Vagina (tissue), 2 donors: ENCODE data around the gene UBE2R2. TPM values are rescaled to one million over a fixed set of nuclear protein-coding genes. Genes with fewer than 3 reads are reported as not detected.
"Not testable (repeated sequence)": the region's sequence is repeated elsewhere in the genome, so short reads cannot be mapped to it uniquely, and the experiment has no call there.

ENCODE experiments used
- DNase-seq, 2 donors: peaks; one replicate each; pipeline ENCODE4 v3.0.0-alpha.2; 2017; ENCODE audit errors: extremely low spot score in 2 of 2
- H3K27ac ChIP-seq: fragments of 200-600 bp; sonication (generic); one replicate; pipeline ENCODE4 v1.5.1; 2019
- H3K27me3 ChIP-seq: fragments of 200-600 bp; sonication (generic); one replicate; pipeline ENCODE4 v1.5.1; 2019
- H3K36me3 ChIP-seq, 2 donors: fragments of 200-600 bp; sonication (generic); one replicate each; pipeline ENCODE4 v1.5.1; 2017 to 2019
- H3K4me1 ChIP-seq: fragments of 200-600 bp; sonication (generic); one replicate; pipeline ENCODE4 v1.5.1; 2019
- H3K4me3 ChIP-seq, 2 donors: fragments of 200-600 bp; sonication (generic); 1 replicate in 1 of 2; 2 replicates in 1 of 2; pipeline ENCODE4 v1.5.1; 2016 to 2019
- H3K9me3 ChIP-seq: fragments of 200-600 bp; sonication (generic); one replicate; pipeline ENCODE4 v1.5.1; 2019
- CTCF ChIP-seq, 3 experiments: fragments of 450-650 bp in 2 of 3; fragments of 200-600 bp in 1 of 3; sonication (generic) in 1 of 3; IDR thresholded peaks; one replicate each; pipeline ENCODE4 v1.5.1; 2017 to 2019; ENCODE audit warnings: antibody characterized with exemption in 3 of 3, mild to moderate bottlenecking in 2 of 3, moderate library complexity in 2 of 3
- POLR2A ChIP-seq, 2 donors: fragments of 450-650 bp; IDR thresholded peaks; one replicate each; pipeline ENCODE4 v1.6.1; 2017; ENCODE audit warnings: antibody characterized with exemption in 2 of 2, mild to moderate bottlenecking in 2 of 2, moderate library complexity in 2 of 2
- POLR2AphosphoS5 ChIP-seq, 2 donors: sonication (generic); formaldehyde crosslinking; IDR thresholded peaks; one replicate each; pipeline ENCODE4 v1.9.0; 2017; ENCODE audit warnings: antibody characterized with exemption in 2 of 2, mild to moderate bottlenecking in 2 of 2, low read depth in 1 of 2; ENCODE audit not compliant: insufficient read depth in 1 of 2
- intact Hi-C: fragments of 100-400 bp; cut with DNase I; formaldehyde crosslinking; loops from one replicate; pipeline ENCODE4 v1.15.1; 2023
- total RNA-seq: library from RNA; depleted of rRNA; stranded (reverse); fragments of >200 nt; gene quantifications from one replicate; pipeline ENCODE4 v1.2.3, GENCODE V29; 2016

UBE2R2 gene
- total RNA-seq, 1 donor from 2014 or later = 20.4 TPM

DNA sequence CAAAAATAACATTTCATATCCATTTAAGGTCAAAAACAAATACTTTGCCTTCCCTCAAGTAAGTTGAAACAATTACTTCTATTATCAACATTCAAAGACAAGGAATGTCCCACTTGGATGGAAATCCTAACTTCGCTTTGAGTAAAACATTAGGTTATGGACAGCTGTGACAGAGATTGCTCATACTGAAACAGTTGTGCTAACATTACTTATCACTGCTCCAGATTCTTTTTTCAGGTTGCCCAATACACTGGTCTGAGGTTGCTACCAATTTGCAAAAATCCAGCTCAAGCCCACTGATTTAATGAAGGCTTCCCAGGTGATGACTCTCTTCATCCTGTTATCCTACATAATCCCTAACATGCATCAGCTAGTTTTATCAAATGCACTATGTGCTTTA lies 133.4 kb downstream of the UBE2R2 start:
- peaks cover 4 to 19% of the 10 kb centered on the region in 2 donors for H3K36me3 ChIP-seq
- no peaks in the 10 kb centered on the region for H3K9me3 ChIP-seq
- intact Hi-C loops = no loop called here
- TF ChIP-seq POLR2A (IDR thresholded peaks at IDR 0.05) (no peak), CTCF (IDR thresholded peaks at IDR 0.05) (no peak), POLR2AphosphoS5 (IDR thresholded peaks at IDR 0.05; ENCODE audit: insufficient read depth in 1 of 2, low read depth in 1 of 2) (no peak)
- H3K4me1 ChIP-seq = no peaks in the 10 kb centered on the region
- H3K4me3 ChIP-seq = no peak overlapping the region
- no peak overlapping the region for H3K27ac ChIP-seq
- no peaks in the 10 kb centered on the region for H3K27me3 ChIP-seq
- DNase-seq = no peak

DNA sequence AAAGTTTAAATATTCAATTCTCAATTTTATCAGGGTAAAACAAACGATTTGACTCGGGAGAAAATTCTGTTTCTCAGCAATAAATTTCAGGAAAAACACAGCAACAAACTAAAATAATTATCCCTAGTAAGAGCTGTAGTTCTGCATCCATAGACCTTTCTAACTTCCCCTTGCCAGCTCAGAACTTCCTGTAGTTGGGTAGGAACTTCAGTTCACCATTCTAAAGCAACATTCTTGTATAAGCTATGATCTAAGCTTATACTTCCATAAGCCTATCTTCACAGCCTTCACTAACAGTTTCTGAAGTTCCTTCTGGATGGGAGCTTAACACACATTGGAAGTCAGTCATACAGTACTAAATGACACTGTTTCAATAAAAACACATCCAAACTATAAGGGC lies 135.1 kb downstream of the UBE2R2 start:
- H3K27ac ChIP-seq = no peak overlapping the region
- H3K4me3 ChIP-seq = no peak overlapping the region
- no peaks in the 10 kb centered on the region for H3K27me3 ChIP-seq
- no peak for TF ChIP-seq POLR2AphosphoS5 (IDR thresholded peaks at IDR 0.05; ENCODE audit: insufficient read depth in 1 of 2, low read depth in 1 of 2)
- TF ChIP-seq POLR2A (IDR thresholded peaks at IDR 0.05) = no peak
- TF ChIP-seq CTCF (IDR thresholded peaks at IDR 0.05) = no peak
- H3K9me3 ChIP-seq = no peaks in the 10 kb centered on the region
- no peak for DNase-seq
- intact Hi-C loops = no loop called here
- H3K4me1 ChIP-seq = no peaks in the 10 kb centered on the region
- H3K36me3 ChIP-seq = peaks cover 2 to 21% of the 10 kb centered on the region in 2 donors

DNA sequence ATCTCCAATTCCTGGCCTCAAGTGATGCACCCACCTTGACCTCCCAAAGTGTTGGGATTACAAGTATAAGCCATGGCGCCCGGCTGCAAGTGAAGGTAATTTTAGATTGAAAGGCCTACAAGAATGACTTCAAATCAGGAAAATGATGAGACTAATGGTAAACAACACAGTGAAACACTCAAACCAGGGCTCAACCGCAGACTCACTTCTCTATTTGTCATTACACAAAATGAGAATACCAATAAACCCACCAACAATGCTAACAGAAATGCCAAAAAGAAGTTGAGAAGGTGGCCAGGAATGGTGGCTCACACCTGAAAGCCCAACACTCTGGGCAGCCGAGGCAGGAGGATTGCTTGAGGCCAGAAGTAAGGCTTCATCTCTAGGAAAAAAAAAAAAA lies 139.6 kb downstream of the UBE2R2 start:
- Histone ChIP-seq H3K27ac (no peak overlapping the region), H3K4me1 (no peaks in the 10 kb centered on the region), H3K27me3 (no peaks in the 10 kb centered on the region), H3K36me3 (peaks cover 0 to 20% of the 10 kb centered on the region in 2 donors), H3K4me3 (no peak overlapping the region), H3K9me3 (no peaks in the 10 kb centered on the region)
- TF ChIP-seq POLR2AphosphoS5 (IDR thresholded peaks at IDR 0.05; ENCODE audit: insufficient read depth in 1 of 2, low read depth in 1 of 2) = no peak
- no peak for TF ChIP-seq POLR2A (IDR thresholded peaks at IDR 0.05)
- TF ChIP-seq CTCF (IDR thresholded peaks at IDR 0.05) = no peak
- DNase-seq = no peak
- intact Hi-C loops = no loop called here

DNA sequence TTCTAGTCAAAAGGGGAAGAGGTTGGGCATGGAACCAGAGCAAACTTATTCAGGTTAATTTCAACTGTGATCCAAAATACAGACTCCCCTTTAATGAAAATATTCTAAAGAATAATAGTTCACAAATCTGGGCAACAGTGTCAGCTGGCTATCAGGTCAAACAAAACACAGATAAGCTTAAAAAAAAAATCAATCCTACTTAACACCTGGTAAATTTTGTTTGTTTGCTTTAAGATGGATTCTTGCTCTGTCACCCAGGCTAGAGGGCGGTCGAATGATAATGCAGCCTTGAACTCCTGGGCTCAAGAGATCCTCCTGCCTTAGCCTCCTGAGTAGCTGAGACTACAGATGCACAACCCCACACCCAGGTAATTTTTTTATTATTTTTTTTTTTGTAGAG lies 142.8 kb downstream of the UBE2R2 start:
- intact Hi-C loops = no loop called here
- no peaks in the 10 kb centered on the region for H3K9me3 ChIP-seq
- H3K27me3 ChIP-seq = no peaks in the 10 kb centered on the region
- peaks cover 0 to 20% of the 10 kb centered on the region in 2 donors for H3K36me3 ChIP-seq
- DNase-seq = no peak
- TF ChIP-seq POLR2AphosphoS5 (IDR thresholded peaks at IDR 0.05; ENCODE audit: insufficient read depth in 1 of 2, low read depth in 1 of 2) (no peak), CTCF (IDR thresholded peaks at IDR 0.05) (no peak), POLR2A (IDR thresholded peaks at IDR 0.05) (no peak)
- H3K4me3 ChIP-seq = no peak overlapping the region
- H3K27ac ChIP-seq = no peak overlapping the region
- H3K4me1 ChIP-seq = no peaks in the 10 kb centered on the region

- H3K27ac ChIP-seq, DNase-seq, H3K4me1 ChIP-seq, H3K36me3 ChIP-seq, H3K9me3 ChIP-seq, intact Hi-C loops, H3K4me3 ChIP-seq, H3K27me3 ChIP-seq: not testable (repeated sequence)
These were observed 145.5 kb downstream of the UBE2R2 start for GRCh38 chr9:33962468-33962867.
